ENCODE measurements around the gene RAVER2.

RAVER2 gene

GRCh38 chr1:64881281-64881680 is 136.4 kb downstream of the RAVER2 start:
- TF ChIP-seq CTCF (IDR thresholded peaks at IDR 0.05; ENCODE audit: borderline replicate concordance, insufficient read depth, low read depth, low read length), result no peak
- H3K4me3 ChIP-seq (ENCODE audit: low read depth, low read length), result no peak overlapping the region

All from GM12875 (cell line).